GM18951 (cell line): ENCODE data around the gene COLGALT1.

ENCODE experiments used
- POLR2A ChIP-seq: IDR thresholded peaks from 4 replicates; pipeline ENCODE4 v1.6.1; 2011; ENCODE audit warnings: mild to moderate bottlenecking; ENCODE audit not compliant: insufficient read length, insufficient read depth; ENCODE audit errors: extremely low read depth
- in situ Hi-C: fragments of 300-500 bp; cut with MboI; formaldehyde crosslinking; loops from one replicate; pipeline ENCODE4 v1.12.0; 2022; ENCODE audit warnings: low sequenced_read_pairs, mixed read lengths, inconsistent platforms; ENCODE audit not compliant: unreplicated experiment

COLGALT1 gene

GRCh38 chr19:17623224-17623935, 67.9 kb downstream of the COLGALT1 start:
- no peak for TF ChIP-seq POLR2A

GRCh38 chr19:17624314-17624991, 69.0 kb downstream of the COLGALT1 start:
- no peak for TF ChIP-seq POLR2A
- in situ Hi-C loops, result no loop called here

More at GRCh38 chr19:17623224-17623935, 67.9 kb downstream of the COLGALT1 start:
- in situ Hi-C loops, result no loop called here

GRCh38 chr19:17625043-17625442, 69.6 kb downstream of the COLGALT1 start:
- no peak for TF ChIP-seq POLR2A
- in situ Hi-C loops, result no loop called here

- TF ChIP-seq POLR2A, result no peak
- in situ Hi-C loops, result no loop called here
Measured at GRCh38 chr19:17625980-17626379, 70.5 kb downstream of the COLGALT1 start.

- in situ Hi-C loops, result no loop called here
- no peak for TF ChIP-seq POLR2A
Measured at GRCh38 chr19:17626456-17627015, 71.1 kb downstream of the COLGALT1 start.

- TF ChIP-seq POLR2A, result no peak
- in situ Hi-C loops, result no loop called here
Measured at GRCh38 chr19:17627161-17627560, 71.7 kb downstream of the COLGALT1 start.

- no peak for TF ChIP-seq POLR2A
- in situ Hi-C loops, result no loop called here
Measured at GRCh38 chr19:17627921-17628320, 72.5 kb downstream of the COLGALT1 start.

GRCh38 chr19:17629760-17630159, 74.3 kb downstream of the COLGALT1 start:
- in situ Hi-C loops, result no loop called here
- TF ChIP-seq POLR2A, result no peak

- TF ChIP-seq POLR2A, result no peak
- in situ Hi-C loops, result no loop called here
Measured at GRCh38 chr19:17632577-17632976, 77.1 kb downstream of the COLGALT1 start.
